ENCODE results near the gene RHEX. TPM values are rescaled to one million over a fixed set of nuclear protein-coding genes. Genes with fewer than 3 reads are reported as not detected.
"Not testable (repeated sequence)": the region's sequence is repeated elsewhere in the genome, so short reads cannot be mapped to it uniquely, and the experiment has no call there.

RHEX gene
- total RNA-seq, 1 donor from 2014 or later, result 0.43 TPM

GRCh38 chr1:206029484-206029883 is 23.5 kb upstream of the RHEX start:
- DNase-seq (ENCODE audit: low spot score) (peak; percentile 91), ATAC-seq (peak; percentile 89)

DNA sequence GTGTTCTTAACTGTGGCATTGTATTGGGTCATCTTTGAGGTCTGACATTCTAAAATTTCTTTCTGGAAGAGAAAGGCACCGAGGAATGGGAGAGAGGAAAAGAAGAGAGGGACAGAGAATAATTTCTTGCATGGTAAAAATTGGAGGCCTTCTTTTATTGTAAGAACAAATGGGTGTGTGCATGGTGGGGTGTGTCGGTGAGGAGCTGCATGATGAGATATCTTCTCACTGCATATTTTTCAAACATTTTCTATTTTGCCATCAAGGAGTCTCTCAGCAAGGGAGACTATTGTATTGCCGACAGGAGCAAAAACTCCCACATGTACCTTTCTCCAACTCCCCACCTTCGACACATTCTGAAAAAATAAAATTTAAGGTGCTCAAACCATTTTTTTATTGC is 22.8 kb upstream of the RHEX start:
- no peak for ATAC-seq
- no peak for DNase-seq (ENCODE audit: low spot score)

- peak; percentile 94 for ATAC-seq
- peak; percentile 79 for DNase-seq (ENCODE audit: low spot score)
Observed at GRCh38 chr1:206030714-206031113, 22.3 kb upstream of the RHEX start.

DNA sequence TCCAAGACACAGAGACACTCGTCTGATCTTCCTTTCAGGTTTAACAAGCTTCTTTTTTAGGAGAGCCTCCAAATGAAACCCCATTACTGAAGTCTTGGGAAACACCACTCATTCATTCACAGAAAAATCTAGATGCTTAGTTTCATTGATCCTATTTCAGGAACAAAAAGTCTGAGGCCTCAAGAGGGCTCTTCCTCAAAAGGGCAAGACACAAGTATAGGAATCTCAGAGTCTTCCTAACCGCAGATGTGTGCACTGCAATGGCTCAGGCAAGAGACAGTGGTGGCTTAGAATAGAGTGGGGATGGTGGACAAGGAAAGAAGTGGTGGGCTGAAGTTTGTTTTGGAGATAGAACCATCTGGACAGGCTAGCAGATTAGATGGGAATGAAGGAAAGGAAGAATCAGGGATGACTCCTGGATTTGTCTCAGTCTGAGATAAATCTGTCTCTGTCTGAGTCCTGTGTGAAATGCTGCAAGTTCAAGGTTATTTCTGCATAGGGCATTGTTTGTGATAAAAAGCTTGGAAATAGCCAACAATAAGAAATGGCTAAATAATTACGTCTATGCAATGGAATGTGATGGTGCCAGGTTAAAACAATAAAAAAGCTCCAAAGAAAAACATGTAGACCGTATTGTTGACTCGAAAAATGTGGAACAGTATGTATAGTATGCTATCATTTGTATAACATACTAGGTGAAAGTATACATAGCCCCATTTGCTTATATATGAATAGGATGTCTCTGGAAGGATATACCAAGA is 20.4 kb upstream of the RHEX start:
- ATAC-seq (no peak), DNase-seq (ENCODE audit: low spot score) (no peak)

- ATAC-seq (no peak), DNase-seq (ENCODE audit: low spot score) (no peak)
Observed at GRCh38 chr1:206035027-206035426, 17.9 kb upstream of the RHEX start.

DNA sequence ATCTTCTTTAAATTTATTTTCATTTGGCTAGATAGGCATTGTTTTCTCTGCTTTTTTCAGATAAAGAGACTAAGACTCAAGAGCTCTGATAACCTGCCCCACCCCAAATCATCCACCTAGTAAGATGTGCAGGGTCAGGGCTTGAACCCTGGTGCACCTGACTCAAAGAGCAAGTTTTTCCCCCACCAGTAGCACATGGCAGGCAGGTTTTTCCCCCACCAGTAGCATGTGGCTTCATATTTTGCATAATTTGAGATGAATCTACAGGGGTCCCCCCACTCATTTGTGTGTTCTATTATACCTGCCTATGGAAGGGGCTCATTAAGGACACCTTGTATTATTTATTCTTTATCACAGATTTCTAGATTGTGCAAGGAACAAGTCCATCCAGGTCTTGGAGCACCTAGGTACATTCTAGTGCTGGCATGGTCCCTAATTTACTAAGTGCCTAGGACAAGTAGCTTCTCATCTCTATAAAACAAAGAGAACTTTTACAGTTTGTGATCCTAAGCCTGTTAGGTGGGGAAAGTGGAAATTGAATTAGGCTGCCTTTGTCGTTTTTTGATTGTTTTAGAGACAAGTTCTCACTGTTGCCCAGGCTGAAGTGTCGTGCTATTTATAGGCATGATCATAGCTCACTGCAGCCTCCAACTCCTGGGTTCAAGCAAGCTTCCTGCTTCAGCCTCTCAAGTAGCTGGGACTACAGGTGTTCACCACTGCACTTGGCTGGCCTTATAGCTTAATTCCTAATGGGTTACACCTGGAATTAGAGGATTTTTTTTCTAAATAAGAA is 16.1 kb upstream of the RHEX start:
- DNase-seq (ENCODE audit: low spot score) (no peak), ATAC-seq (no peak)

- DNase-seq (ENCODE audit: low spot score) (no peak), ATAC-seq (no peak)
Observed at GRCh38 chr1:206037581-206037980, 15.4 kb upstream of the RHEX start.

DNA sequence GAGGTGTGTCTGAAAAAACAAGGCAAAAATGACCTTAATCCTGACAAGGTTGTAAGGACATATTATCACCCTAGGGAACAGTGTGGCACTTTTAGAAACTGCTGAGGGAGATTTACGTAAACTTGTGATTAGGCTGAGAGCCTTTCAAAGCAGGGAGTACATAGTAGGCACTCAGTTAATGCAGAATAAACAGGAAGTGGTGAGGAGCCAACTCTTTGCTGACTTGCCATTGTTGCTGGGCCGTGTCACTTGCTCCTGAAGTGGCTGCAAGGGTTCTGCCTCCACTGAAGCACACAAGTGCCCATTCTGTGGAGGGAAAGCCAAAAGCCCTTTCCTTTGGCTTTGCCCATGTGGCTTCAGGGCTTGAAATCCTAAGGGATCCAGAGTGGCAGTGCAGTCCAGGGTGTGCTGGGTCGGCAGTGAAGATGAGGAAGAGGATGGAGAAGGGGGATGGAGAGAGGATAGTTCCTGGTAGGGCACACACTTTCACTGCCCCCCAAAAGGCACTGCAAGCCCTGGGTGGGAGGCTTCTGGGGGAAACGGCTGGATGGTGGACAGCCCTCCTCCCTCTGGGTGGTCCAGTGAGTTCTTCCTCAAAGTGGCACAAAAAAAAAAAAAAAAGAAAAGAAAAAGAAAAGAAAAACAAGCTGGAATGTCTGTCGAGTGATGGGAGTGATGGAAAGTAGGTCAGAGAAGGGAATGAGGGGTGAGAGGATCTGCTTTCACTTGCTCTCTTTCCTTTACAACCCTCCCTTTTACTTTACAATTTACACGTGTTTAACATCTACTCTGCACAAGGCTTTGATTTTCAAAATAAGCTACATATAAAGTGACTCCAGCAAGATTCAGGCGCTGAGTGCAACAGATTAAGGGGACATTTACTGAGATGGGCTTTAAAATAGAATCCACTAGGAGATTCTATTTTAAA is 13.7 kb upstream of the RHEX start:
- DNase-seq (ENCODE audit: low spot score) (no peak), ATAC-seq (no peak)

- DNase-seq (ENCODE audit: low spot score) (no peak), ATAC-seq (no peak)
Observed at GRCh38 chr1:206040328-206040727, 12.6 kb upstream of the RHEX start.

- DNase-seq (ENCODE audit: low spot score), result no peak
- ATAC-seq, result no peak
Observed at GRCh38 chr1:206041640-206042039, 11.3 kb upstream of the RHEX start.

GRCh38 chr1:206047271-206047670 is 5.7 kb upstream of the RHEX start:
- no peak for DNase-seq (ENCODE audit: low spot score)
- ATAC-seq, result no peak

- peak; percentile 74 for DNase-seq (ENCODE audit: low spot score)
- peak; percentile 80 for ATAC-seq
Observed at GRCh38 chr1:206048582-206048981, 4.4 kb upstream of the RHEX start.

- ATAC-seq (no peak), DNase-seq (ENCODE audit: low spot score) (no peak)
Observed at GRCh38 chr1:206049293-206049692, 3.7 kb upstream of the RHEX start.

GRCh38 chr1:206049919-206050600 is 2.9 kb upstream of the RHEX start:
- ATAC-seq (no peak), DNase-seq (ENCODE audit: low spot score) (no peak)

GRCh38 chr1:206050655-206051235 is 2.2 kb upstream of the RHEX start:
- DNase-seq (ENCODE audit: low spot score), result no peak

DNA sequence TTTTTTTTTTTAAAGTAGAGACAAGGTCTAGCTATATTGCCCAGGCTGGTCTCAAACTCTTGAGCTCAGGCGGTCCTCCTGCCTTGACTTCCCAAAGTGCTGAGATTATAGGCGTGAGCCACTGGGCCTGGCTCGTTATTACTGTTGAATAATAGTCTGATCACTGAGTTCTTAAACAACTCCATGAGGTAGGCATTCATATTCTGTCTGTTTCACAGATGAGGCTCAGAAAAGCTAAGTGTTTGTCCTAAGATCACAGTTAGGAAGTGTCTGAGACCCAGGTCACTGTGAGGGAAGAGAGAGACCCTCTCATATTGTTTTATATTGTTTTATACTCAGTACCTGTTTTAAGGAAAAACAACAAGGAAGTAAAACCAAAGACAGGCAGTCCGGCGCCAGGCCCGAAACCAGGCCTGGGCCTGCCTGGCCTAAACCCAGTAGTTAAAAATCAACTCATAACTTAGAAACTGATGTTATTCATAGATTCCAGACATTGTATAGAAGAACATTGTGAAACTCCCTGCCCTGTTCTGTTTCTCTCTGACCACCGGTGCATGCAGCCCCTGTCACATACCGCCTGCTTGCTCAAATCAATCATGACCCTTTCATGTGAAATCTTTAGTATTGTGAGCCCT is 625 bp upstream of the RHEX start:
- ATAC-seq; DNase-seq (ENCODE audit: low spot score): not testable (repeated sequence)

More at GRCh38 chr1:206050655-206051235, 2.2 kb upstream of the RHEX start:
- ATAC-seq, result no peak

- ATAC-seq; DNase-seq (ENCODE audit: low spot score): not testable (repeated sequence)
Observed at GRCh38 chr1:206053616-206054015, 643 bp downstream of the RHEX start.

DNA sequence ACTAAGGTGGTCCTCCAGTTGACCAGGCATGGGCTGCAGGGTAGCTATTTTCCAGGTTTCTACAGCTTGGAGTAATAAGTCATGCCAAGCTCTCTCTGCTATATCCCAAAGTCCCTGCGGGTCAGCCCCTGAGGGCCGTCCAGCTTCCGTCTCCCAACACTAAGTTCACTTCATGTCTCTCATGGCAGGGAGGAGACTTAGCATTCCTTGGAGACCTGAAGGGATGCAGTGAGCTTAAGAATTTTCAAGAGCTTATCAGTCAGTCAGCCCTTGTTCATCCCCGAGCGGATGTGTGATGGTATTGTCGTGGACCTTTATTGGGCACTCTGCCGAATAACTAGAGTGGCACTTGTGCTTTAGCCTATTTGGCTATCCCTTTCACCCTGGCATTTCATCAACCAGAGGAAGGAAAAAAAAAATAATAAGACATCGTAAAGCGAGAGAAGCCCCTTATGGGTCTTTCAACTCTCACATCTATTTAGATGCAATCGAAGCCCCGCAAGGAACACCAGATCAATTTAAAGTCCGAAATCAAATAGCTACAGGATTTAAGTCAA is 2.2 kb downstream of the RHEX start:
- DNase-seq (ENCODE audit: low spot score); ATAC-seq: not testable (repeated sequence)

DNA sequence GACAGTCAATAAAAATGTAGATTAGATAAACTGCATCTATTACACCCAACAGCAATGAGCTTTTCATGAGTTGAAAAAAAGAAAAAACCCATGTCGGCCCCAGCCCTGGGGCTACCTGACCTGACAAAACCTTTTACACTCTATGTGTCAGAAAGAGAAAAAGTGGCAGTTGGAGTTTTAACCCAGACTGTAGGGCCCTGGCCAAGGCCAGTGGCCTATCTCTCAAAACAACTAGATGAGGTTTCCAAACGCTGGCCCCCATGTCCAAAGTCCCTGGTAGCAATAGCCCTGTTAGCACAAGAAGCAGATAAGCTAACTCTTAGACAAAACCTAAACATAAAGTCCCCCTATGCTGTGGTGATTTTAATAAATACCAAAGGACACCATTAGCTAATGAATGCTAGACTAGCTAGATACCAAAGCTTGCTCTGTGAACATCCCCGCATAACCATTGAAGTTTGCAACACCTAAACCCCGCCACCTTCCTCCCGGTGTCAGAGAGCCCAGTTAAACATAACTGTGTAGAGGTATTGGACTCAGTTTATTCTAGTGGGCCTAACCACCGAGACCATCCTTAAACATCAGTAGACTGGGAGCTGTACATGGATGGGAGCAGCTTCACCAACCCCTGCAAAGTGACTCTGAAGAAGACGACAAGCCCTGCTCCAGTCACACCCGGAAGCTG is 2.8 kb downstream of the RHEX start:
- ATAC-seq, result not testable (repeated sequence)
- DNase-seq (ENCODE audit: low spot score), result peak; percentile 90

Measured in left lobe of liver (tissue), 2 donors.